Upper lobe of left lung (tissue), 4 donors: Measurements from ENCODE around the gene NRXN2.

ENCODE experiments used
- CTCF ChIP-seq, 6 experiments: fragments of 450-650 bp in 4 of 6; fragments of 200-600 bp in 2 of 6; sonication (generic) in 2 of 6; IDR thresholded peaks; one replicate each; pipeline ENCODE4 v1.5.1; 2016 to 2019; ENCODE audit warnings: antibody characterized with exemption in 6 of 6
- EP300 ChIP-seq, 4 donors: sonication (generic); formaldehyde crosslinking; IDR thresholded peaks; one replicate each; pipeline ENCODE4 v1.5.1; 2017; ENCODE audit warnings: antibody characterized with exemption in 4 of 4, control low read depth in 2 of 4
- POLR2A ChIP-seq, 4 donors: fragments of 450-650 bp; IDR thresholded peaks; one replicate each; pipeline ENCODE4 v1.5.1; 2016 to 2017; ENCODE audit warnings: antibody characterized with exemption in 4 of 4, mild to moderate bottlenecking in 2 of 4
- POLR2AphosphoS5 ChIP-seq, 2 donors: sonication (generic); formaldehyde crosslinking; IDR thresholded peaks; one replicate each; pipeline ENCODE4 v1.5.1; 2017; ENCODE audit warnings: antibody characterized with exemption in 2 of 2

- TF ChIP-seq CTCF (IDR thresholded peaks at IDR 0.05) (no peak), EP300 (IDR thresholded peaks at IDR 0.05) (no peak), POLR2AphosphoS5 (IDR thresholded peaks at IDR 0.05) (no peak), POLR2A (IDR thresholded peaks at IDR 0.05) (no peak)
Observed at GRCh38 chr11:64759131-64759721, 36.2 kb upstream of the NRXN2 start.
